ENCODE results near the gene TRHDE.

DNA sequence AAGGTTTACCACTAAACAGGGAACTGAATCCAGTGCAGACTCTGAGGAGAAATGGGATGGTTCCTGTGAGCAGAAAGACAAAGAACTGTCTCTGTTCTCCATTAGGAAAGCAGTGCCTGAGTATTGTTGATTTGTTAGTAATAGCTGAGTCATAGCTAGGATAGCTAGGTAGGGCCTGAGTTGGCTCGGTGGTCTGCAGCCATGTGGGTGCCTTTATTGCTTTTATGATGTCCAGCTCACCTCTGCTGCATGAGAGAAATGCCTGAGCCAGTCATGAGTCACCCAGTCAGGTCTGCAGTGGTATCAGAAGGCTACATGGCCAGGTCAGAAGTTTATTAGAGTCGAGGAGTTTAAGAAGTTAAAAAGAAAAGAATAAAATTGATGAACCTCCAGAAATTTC is 24.2 kb downstream of the TRHDE start:
- TF ChIP-seq, protein P1, sequence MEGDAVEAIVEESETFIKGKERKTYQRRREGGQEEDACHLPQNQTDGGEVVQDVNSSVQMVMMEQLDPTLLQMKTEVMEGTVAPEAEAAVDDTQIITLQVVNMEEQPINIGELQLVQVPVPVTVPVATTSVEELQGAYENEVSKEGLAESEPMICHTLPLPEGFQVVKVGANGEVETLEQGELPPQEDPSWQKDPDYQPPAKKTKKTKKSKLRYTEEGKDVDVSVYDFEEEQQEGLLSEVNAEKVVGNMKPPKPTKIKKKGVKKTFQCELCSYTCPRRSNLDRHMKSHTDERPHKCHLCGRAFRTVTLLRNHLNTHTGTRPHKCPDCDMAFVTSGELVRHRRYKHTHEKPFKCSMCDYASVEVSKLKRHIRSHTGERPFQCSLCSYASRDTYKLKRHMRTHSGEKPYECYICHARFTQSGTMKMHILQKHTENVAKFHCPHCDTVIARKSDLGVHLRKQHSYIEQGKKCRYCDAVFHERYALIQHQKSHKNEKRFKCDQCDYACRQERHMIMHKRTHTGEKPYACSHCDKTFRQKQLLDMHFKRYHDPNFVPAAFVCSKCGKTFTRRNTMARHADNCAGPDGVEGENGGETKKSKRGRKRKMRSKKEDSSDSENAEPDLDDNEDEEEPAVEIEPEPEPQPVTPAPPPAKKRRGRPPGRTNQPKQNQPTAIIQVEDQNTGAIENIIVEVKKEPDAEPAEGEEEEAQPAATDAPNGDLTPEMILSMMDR (IDR thresholded peaks at IDR 0.05), result no peak
- no peak for TF ChIP-seq POLR2A (IDR thresholded peaks at IDR 0.05)

Measured in testis (tissue), 2 donors.